ENCODE data around the gene CAPSL. TPM values are rescaled to one million over a fixed set of nuclear protein-coding genes. Genes with fewer than 3 reads are reported as not detected.

CAPSL gene
- total and polyA plus RNA-seq, 2 donors (not counting 3 experiments of a cell fraction or from before 2014, with no cell fraction given), result not detected

DNA sequence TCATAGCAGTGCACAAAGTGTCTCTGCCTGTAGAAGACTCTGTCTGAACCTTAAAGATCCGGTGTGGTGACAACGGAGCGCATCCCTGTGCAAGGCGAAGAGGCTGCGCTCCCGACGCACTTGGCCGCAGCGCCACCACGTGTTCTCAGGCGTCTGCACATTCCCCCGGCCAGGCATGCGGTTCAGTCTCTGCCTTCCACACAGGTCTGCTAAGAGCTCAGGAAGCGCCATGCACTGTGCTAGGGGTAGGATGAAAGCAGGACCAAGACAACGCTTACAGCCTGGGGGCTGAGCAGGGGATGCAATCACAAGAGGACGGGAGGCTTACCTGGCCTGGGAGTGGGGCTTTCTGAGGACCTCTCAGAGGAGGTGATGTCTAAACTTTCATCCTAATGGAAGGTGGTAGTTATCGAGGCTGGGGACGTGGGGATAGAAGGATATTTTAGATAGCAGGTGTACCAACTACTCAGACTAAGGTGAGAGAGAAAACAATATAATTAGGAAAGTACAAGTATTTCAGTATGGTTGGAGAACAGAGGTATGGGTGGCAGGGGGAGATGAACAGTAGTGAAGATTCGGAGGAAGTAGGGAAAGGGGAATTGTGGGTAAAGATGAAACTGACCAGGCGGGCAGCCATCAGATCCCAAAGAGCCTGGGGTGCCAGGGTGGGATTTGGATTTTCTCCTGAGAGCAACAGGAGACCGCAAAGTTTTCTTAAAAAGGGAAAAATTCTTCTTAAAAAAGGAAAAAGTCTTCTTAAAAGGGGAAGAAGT is 13.3 kb downstream of the CAPSL start:
- dilution Hi-C loops (cut with MboI; ENCODE audit: extremely low pct_ligation_motif_present, low sequenced_read_pairs) (no loop called here), intact Hi-C loops (cut with micrococcal nuclease) (no loop called here)
- FAIRE-seq, result peak; percentile 86
- no peak overlapping the region for H3K27ac ChIP-seq (ENCODE audit: insufficient read depth, low read depth, low read length)
- H3K9me3 ChIP-seq (replicated peaks; ENCODE audit: control insufficient read depth, insufficient read depth, low read length), result no peaks in the 10 kb centered on the region
- peak; percentile 51 for DNase-seq (ENCODE audit: low read depth, low spot score)
- no peak overlapping the region for H3K9ac ChIP-seq (replicated peaks; ENCODE audit: extremely low read depth, insufficient read depth, low read length)
- no peak overlapping the region for H2AFZ ChIP-seq (ENCODE audit: low read depth, low read length)
- BruUV-seq (replicated peaks), result no TSS peak
- peaks cover 0 to 3% of the 10 kb centered on the region in 2 experiments for H3K27me3 ChIP-seq (ENCODE audit: control insufficient read depth in 2 of 2, insufficient read depth in 2 of 2, low read length in 2 of 2)
- no peaks in the 10 kb centered on the region for H3K4me1 ChIP-seq (ENCODE audit: control insufficient read depth, extremely low read depth, insufficient read depth, low read length)
- POLR2A ChIA-PET, result no interaction called here
- H3K9me1 ChIP-seq (replicated peaks; ENCODE audit: control insufficient read depth, extremely low read depth, insufficient read depth, low read length), result no peaks in the 10 kb centered on the region
- no peak overlapping the region for H3K4me2 ChIP-seq (ENCODE audit: insufficient read depth, low read length)
- no peaks in the 10 kb centered on the region for H4K20me1 ChIP-seq (replicated peaks; ENCODE audit: control insufficient read depth, extremely low read depth, insufficient read depth, low read length)
- TF ChIP-seq, protein P1, sequence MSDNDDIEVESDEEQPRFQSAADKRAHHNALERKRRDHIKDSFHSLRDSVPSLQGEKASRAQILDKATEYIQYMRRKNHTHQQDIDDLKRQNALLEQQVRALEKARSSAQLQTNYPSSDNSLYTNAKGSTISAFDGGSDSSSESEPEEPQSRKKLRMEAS (IDR thresholded peaks at IDR 0.05; ENCODE audit: insufficient read depth, insufficient read length), result peak; percentile 83
- TF ChIP-seq, protein P2, sequence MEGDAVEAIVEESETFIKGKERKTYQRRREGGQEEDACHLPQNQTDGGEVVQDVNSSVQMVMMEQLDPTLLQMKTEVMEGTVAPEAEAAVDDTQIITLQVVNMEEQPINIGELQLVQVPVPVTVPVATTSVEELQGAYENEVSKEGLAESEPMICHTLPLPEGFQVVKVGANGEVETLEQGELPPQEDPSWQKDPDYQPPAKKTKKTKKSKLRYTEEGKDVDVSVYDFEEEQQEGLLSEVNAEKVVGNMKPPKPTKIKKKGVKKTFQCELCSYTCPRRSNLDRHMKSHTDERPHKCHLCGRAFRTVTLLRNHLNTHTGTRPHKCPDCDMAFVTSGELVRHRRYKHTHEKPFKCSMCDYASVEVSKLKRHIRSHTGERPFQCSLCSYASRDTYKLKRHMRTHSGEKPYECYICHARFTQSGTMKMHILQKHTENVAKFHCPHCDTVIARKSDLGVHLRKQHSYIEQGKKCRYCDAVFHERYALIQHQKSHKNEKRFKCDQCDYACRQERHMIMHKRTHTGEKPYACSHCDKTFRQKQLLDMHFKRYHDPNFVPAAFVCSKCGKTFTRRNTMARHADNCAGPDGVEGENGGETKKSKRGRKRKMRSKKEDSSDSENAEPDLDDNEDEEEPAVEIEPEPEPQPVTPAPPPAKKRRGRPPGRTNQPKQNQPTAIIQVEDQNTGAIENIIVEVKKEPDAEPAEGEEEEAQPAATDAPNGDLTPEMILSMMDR (IDR thresholded peaks at IDR 0.05; ENCODE audit: extremely low read depth in 1 of 2, insufficient read depth in 1 of 2, low read depth in 1 of 2, low read length in 2 of 2), result peak; percentile 58 to 80
- no peak for TF ChIP-seq GATA2 (IDR thresholded peaks at IDR 0.05; ENCODE audit: insufficient read depth, insufficient read length, low read depth, low read length)
- H3K4me3 ChIP-seq (replicated peaks in 1 of 3; ENCODE audit: insufficient read depth in 1 of 3, low read depth in 1 of 3, low read length in 3 of 3), result no peak overlapping the region
- H3K79me2 ChIP-seq (ENCODE audit: control insufficient read depth, insufficient read depth, low read length), result no peaks in the 10 kb centered on the region
- CTCF ChIA-PET, result interaction anchor here (0.5 to 5.6 kb wide), 49 partner anchors 10 to 1450 kb away, joined by 3 to 339 read pairs (median 5); partner anchors contain the start of genes IL7R and SPEF2
- H3K36me3 ChIP-seq (ENCODE audit: control insufficient read depth in 2 of 2, extremely low read depth in 1 of 2, insufficient read depth in 2 of 2, low read length in 2 of 2), result no peaks in the 10 kb centered on the region

All from endothelial cell of umbilical vein (primary cell).